IMR-90 (cell line): ENCODE data around the gene RNF112. TPM values are rescaled to one million over a fixed set of nuclear protein-coding genes. Genes with fewer than 3 reads are reported as not detected.

ENCODE experiments used
- ATAC-seq: fragments of 200-7000 bp; cut with Tn5 transposase; 2 replicates; pipeline ENCODE4 v1.9.1; 2020; ENCODE audit warnings: low read depth, mild to moderate bottlenecking, moderate library complexity
- BruUV-seq: library from RNA; stranded (reverse); fragments of 400-500 nt; replicated peaks from 2 replicates; lab custom pipeline; 2021; lab: Mats Ljungman, UMichigan
- CTCF ChIA-PET: fragments of 300-600 bp; formaldehyde crosslinking; extraction: SDS; loops from one replicate; lab custom pipeline; 2021; ENCODE audit warnings: antibody characterized with exemption; lab: Yijun Ruan, JAX
- POLR2A ChIA-PET: fragments of 300-600 bp; sonication (Branson Sonifier 250); formaldehyde crosslinking; loops from one replicate; lab custom pipeline; 2022; ENCODE audit warnings: antibody characterized with exemption; ENCODE audit not compliant: unreplicated experiment; lab: Charles Lee
- DNase-seq: peaks from one replicate; pipeline ENCODE4 v3.0.0; 2013
- H2AFZ ChIP-seq: replicated peaks from 2 replicates; pipeline ENCODE3; 2013; ENCODE audit warnings: low read length, mild to moderate bottlenecking; ENCODE audit not compliant: poor library complexity
- H2AK5ac ChIP-seq: 2 replicates; pipeline ENCODE4 v1.6.1; 2013; ENCODE audit warnings: low read depth, low read length, inconsistent platforms
- H2AK9ac ChIP-seq: replicated peaks from 2 replicates; pipeline ENCODE3; 2013; ENCODE audit warnings: mild to moderate bottlenecking, low read depth, low read length, moderate library complexity; ENCODE audit not compliant: poor library complexity
- H2BK120ac ChIP-seq: 2 replicates; pipeline ENCODE4 v1.6.1; 2013; ENCODE audit warnings: low read depth, low read length, inconsistent platforms
- H2BK15ac ChIP-seq: 3 replicates; pipeline ENCODE4 v1.6.1; 2013; ENCODE audit warnings: low read depth, low read length, inconsistent platforms
- H2BK20ac ChIP-seq: 2 replicates; pipeline ENCODE4 v1.6.1; 2013; ENCODE audit warnings: low read depth, mild to moderate bottlenecking, inconsistent platforms, low read length, moderate library complexity
- H2BK5ac ChIP-seq: 2 replicates; pipeline ENCODE4 v1.6.1; 2013; ENCODE audit warnings: mild to moderate bottlenecking, low read depth, low read length, inconsistent platforms; ENCODE audit not compliant: poor library complexity, severe bottlenecking
- H3K14ac ChIP-seq: replicated peaks from 2 replicates; pipeline ENCODE4 v1.6.1; 2013; ENCODE audit warnings: low read depth, low read length, inconsistent platforms
- H3K18ac ChIP-seq: 2 replicates; pipeline ENCODE4 v1.6.1; 2013; ENCODE audit warnings: low read depth, low read length, control low read depth
- H3K23ac ChIP-seq: 2 replicates; pipeline ENCODE4 v1.6.1; 2013; ENCODE audit warnings: low read depth, low read length, inconsistent platforms
- H3K27ac ChIP-seq: 2 replicates; pipeline ENCODE4 v1.5.1; 2013; ENCODE audit warnings: mild to moderate bottlenecking, control low read depth, low read length; ENCODE audit not compliant: insufficient read depth
- H3K27me3 ChIP-seq: 2 replicates; pipeline ENCODE4 v1.6.1; 2013; ENCODE audit warnings: low read length; ENCODE audit not compliant: control insufficient read depth, insufficient read depth
- H3K36me3 ChIP-seq: 2 replicates; pipeline ENCODE4 v1.6.1; 2013; ENCODE audit warnings: low read length, mixed read lengths; ENCODE audit not compliant: control insufficient read depth, insufficient read depth
- H3K4ac ChIP-seq: 2 replicates; pipeline ENCODE4 v1.6.1; 2013; ENCODE audit warnings: low read depth, low read length, inconsistent platforms
- H3K4me1 ChIP-seq: 2 replicates; pipeline ENCODE4 v1.6.1; 2013; ENCODE audit warnings: low read length, mixed read lengths; ENCODE audit not compliant: control insufficient read depth, insufficient read depth
- H3K4me2 ChIP-seq: 2 replicates; pipeline ENCODE4 v1.6.1; 2013; ENCODE audit warnings: low read depth, mild to moderate bottlenecking, control low read depth, low read length, moderate library complexity
- H3K4me3 ChIP-seq: 2 replicates; pipeline ENCODE4 v1.5.1; 2013; ENCODE audit warnings: low read depth, mild to moderate bottlenecking, control low read depth, low read length, moderate library complexity; ENCODE audit not compliant: insufficient read depth
- H3K56ac ChIP-seq: 2 replicates; pipeline ENCODE4 v1.6.1; 2013; ENCODE audit warnings: low read length, inconsistent platforms; ENCODE audit not compliant: insufficient read depth; ENCODE audit errors: extremely low read depth
- H3K79me1 ChIP-seq, 2 experiments: 2 replicates each; pipeline ENCODE4 v1.6.1; 2013; ENCODE audit warnings: low read length in 2 of 2, inconsistent platforms in 1 of 2, low read depth in 1 of 2
- H3K9ac ChIP-seq: 2 replicates; pipeline ENCODE4 v1.6.1; 2013; ENCODE audit warnings: low read depth, low read length, control low read depth
- H3K9me1 ChIP-seq: 2 replicates; pipeline ENCODE4 v1.6.1; 2013; ENCODE audit warnings: low read length, inconsistent platforms; ENCODE audit not compliant: insufficient read depth
- H3K9me3 ChIP-seq: 2 replicates; pipeline ENCODE4 v1.6.1; 2013; ENCODE audit warnings: low read length; ENCODE audit not compliant: control insufficient read depth, insufficient read depth
- H4K20me1 ChIP-seq: 2 replicates; pipeline ENCODE4 v1.6.1; 2013; ENCODE audit warnings: low read length, inconsistent platforms; ENCODE audit not compliant: insufficient read depth
- H4K5ac ChIP-seq: 2 replicates; pipeline ENCODE4 v1.6.1; 2013; ENCODE audit warnings: mild to moderate bottlenecking, low read depth, low read length, control low read depth
- H4K8ac ChIP-seq, 2 experiments: 2 replicates each; pipeline ENCODE4 v1.6.1; 2013; ENCODE audit warnings: low read depth in 2 of 2, low read length in 2 of 2, control low read depth in 1 of 2, inconsistent platforms in 1 of 2
- H4K91ac ChIP-seq: 2 replicates; pipeline ENCODE4 v1.6.1; 2013; ENCODE audit warnings: low read depth, low read length, inconsistent platforms; ENCODE audit not compliant: insufficient read depth
- NFE2L2 ChIP-seq: fragments of 150-350 bp; IDR thresholded peaks from 2 replicates; pipeline ENCODE4 v1.6.1; 2016; ENCODE audit warnings: low read depth, mild to moderate bottlenecking, low read length
- RAD21 ChIP-seq: IDR thresholded peaks from 2 replicates; pipeline ENCODE4 v1.6.1; 2012; ENCODE audit warnings: low read length, improper control_type of control experiment
- WGBS, 2 experiments: methylation state at CpG; one replicate each; pipeline versions ENCODE4 v1.1.5 to v1.1.7; 2013; ENCODE audit warnings: missing lambda C conversion rate in 2 of 2; ENCODE audit not compliant: insufficient read length in 1 of 2; ENCODE audit errors: extremely low coverage in 2 of 2; 5-methylcytosine and 5-hydroxymethylcytosine counted together
- dilution Hi-C: fragments of 300-500 bp; cut with HindIII; formaldehyde crosslinking; loops from one replicate; pipeline ENCODE4 v1.14.3; 2018; ENCODE audit warnings: low sequenced_read_pairs; ENCODE audit not compliant: unreplicated experiment
- in situ Hi-C: fragments of 300-500 bp; cut with MboI; formaldehyde crosslinking; loops from 3 replicates; pipeline ENCODE4 v1.14.3; 2019; ENCODE audit warnings: low sequenced_read_pairs, inconsistent platforms, mixed read lengths
- intact Hi-C: fragments of 100-400 bp; cut with micrococcal nuclease; formaldehyde crosslinking; loops from 2 replicates; pipeline ENCODE4 v1.10.0; 2022
- polyA plus RNA-seq, 3 experiments: library from polyadenylated mRNA; depleted of rRNA; stranded (reverse); fragments of >200 nt; gene quantifications; 2 replicates each; pipeline ENCODE4 v1.2.3, GENCODE V29; 2012; ENCODE audit warnings: low replicate concordance in 1 of 3
- total RNA-seq: library from RNA; depleted of rRNA; stranded (reverse); fragments of >200 nt; gene quantifications from 2 replicates; pipeline ENCODE4 v1.2.3, GENCODE V29; 2012
- TF ChIP-seq, protein P1 (sequence below): fragments of 150-350 bp; IDR thresholded peaks from 2 replicates; pipeline ENCODE4 v1.6.1; 2016; ENCODE audit warnings: low read depth, mild to moderate bottlenecking, low read length, moderate library complexity, borderline replicate concordance
- TF ChIP-seq, protein P2 (sequence below): conservative IDR thresholded peaks from 2 replicates; pipeline ENCODE4 v1.5.1; 2012; ENCODE audit warnings: mild to moderate bottlenecking, low read depth, low read length, improper control_type of control experiment
- TF ChIP-seq, protein P3 (sequence below): fragments of 150-350 bp; IDR thresholded peaks from 2 replicates; pipeline ENCODE4 v1.6.1; 2017; ENCODE audit warnings: mild to moderate bottlenecking, antibody characterized with exemption, low read length, low read depth

RNF112 gene
- total and polyA plus RNA-seq, 2 of the 4 experiments (the other 2 are of a cell fraction), result 2.5 to 5.7 TPM

GRCh38 chr17:19369107-19369778 is 41.8 kb upstream of the RNF112 start:
- H4K8ac ChIP-seq, result no peak overlapping the region
- no peaks in the 10 kb centered on the region for H3K27me3 ChIP-seq
- H3K18ac ChIP-seq, result no peak overlapping the region
- WGBS, 2 experiments, result 92% methylated on average over 8 of the region's 16 CpGs; no CpG with 5 or more reads in 1 of the 2 experiments
- H3K4me1 ChIP-seq, result peaks cover 12% of the 10 kb centered on the region
- no peak overlapping the region for H3K27ac ChIP-seq
- no peak overlapping the region for H4K5ac ChIP-seq
- H3K23ac ChIP-seq, result no peak overlapping the region
- no peak overlapping the region for H3K14ac ChIP-seq
- H3K79me1 ChIP-seq, result no peaks in the 10 kb centered on the region
- no peaks in the 10 kb centered on the region for H3K9me3 ChIP-seq
- H2BK120ac ChIP-seq, result no peak overlapping the region
- in situ Hi-C loops, result loop anchor here (5.0 kb wide), 1 partner anchor 133 kb away; no protein-coding TSS in a partner anchor
- no peak overlapping the region for H2AK5ac ChIP-seq
- DNase-seq (no peak), ATAC-seq (no peak)
- peaks cover 2% of the 10 kb centered on the region; the same call in 1 of the 2 replicates for H3K36me3 ChIP-seq
- no peaks in the 10 kb centered on the region for H3K9me1 ChIP-seq
- no peak overlapping the region for H2BK20ac ChIP-seq
- H2AK9ac ChIP-seq, result no peak overlapping the region
- no peak overlapping the region for H3K4ac ChIP-seq
- H2BK15ac ChIP-seq, result no peak overlapping the region
- H3K56ac ChIP-seq, result no peak overlapping the region
- dilution Hi-C loops, result no loop called here
- H2AFZ ChIP-seq, result no peak overlapping the region
- no TSS peak for BruUV-seq
- no peak overlapping the region for H3K9ac ChIP-seq
- H3K4me3 ChIP-seq, result no peak overlapping the region
- ChIA-PET POLR2A (no interaction called here), CTCF (interaction anchor here (1.1 kb wide), 1 partner anchor 78 kb away, joined by 3 read pairs; no protein-coding TSS in a partner anchor)
- H4K91ac ChIP-seq, result no peak overlapping the region
- H2BK5ac ChIP-seq, result no peak overlapping the region
- H3K4me2 ChIP-seq, result no peak overlapping the region
- TF ChIP-seq, protein P1, sequence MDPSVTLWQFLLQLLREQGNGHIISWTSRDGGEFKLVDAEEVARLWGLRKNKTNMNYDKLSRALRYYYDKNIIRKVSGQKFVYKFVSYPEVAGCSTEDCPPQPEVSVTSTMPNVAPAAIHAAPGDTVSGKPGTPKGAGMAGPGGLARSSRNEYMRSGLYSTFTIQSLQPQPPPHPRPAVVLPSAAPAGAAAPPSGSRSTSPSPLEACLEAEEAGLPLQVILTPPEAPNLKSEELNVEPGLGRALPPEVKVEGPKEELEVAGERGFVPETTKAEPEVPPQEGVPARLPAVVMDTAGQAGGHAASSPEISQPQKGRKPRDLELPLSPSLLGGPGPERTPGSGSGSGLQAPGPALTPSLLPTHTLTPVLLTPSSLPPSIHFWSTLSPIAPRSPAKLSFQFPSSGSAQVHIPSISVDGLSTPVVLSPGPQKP, result no peak
- no peak for TF ChIP-seq RAD21
- no peak for TF ChIP-seq NFE2L2
- TF ChIP-seq, protein P2, sequence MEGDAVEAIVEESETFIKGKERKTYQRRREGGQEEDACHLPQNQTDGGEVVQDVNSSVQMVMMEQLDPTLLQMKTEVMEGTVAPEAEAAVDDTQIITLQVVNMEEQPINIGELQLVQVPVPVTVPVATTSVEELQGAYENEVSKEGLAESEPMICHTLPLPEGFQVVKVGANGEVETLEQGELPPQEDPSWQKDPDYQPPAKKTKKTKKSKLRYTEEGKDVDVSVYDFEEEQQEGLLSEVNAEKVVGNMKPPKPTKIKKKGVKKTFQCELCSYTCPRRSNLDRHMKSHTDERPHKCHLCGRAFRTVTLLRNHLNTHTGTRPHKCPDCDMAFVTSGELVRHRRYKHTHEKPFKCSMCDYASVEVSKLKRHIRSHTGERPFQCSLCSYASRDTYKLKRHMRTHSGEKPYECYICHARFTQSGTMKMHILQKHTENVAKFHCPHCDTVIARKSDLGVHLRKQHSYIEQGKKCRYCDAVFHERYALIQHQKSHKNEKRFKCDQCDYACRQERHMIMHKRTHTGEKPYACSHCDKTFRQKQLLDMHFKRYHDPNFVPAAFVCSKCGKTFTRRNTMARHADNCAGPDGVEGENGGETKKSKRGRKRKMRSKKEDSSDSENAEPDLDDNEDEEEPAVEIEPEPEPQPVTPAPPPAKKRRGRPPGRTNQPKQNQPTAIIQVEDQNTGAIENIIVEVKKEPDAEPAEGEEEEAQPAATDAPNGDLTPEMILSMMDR, result no peak
- TF ChIP-seq, protein P3, sequence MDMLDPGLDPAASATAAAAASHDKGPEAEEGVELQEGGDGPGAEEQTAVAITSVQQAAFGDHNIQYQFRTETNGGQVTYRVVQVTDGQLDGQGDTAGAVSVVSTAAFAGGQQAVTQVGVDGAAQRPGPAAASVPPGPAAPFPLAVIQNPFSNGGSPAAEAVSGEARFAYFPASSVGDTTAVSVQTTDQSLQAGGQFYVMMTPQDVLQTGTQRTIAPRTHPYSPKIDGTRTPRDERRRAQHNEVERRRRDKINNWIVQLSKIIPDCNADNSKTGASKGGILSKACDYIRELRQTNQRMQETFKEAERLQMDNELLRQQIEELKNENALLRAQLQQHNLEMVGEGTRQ, result no peak
- H4K20me1 ChIP-seq, result no peaks in the 10 kb centered on the region
- intact Hi-C loops, result no loop called here
